ENCODE measurements around the gene CDK5R1.

- TF ChIP-seq EZH2 (IDR thresholded peaks at IDR 0.05; ENCODE audit: borderline replicate concordance, low read depth, low read length, poor library complexity, severe bottlenecking) (no peak), CTCF (conservative IDR thresholded peaks at IDR 0.05; ENCODE audit: low read depth, low read length) (no peak)
Observed at GRCh38 chr17:32452281-32452680, 34.5 kb upstream of the CDK5R1 start.

All from A673 (cell line).